ENCODE measurements around the gene PCDHGB5.
A peak's percentile ranks its signal among the peaks of the same experiment; 100 is the strongest.

- peak; percentile 63 for TF ChIP-seq CTCF (IDR thresholded peaks at IDR 0.05)
- TF ChIP-seq EZH2phosphoT487 (IDR thresholded peaks at IDR 0.05) = no peak
- TF ChIP-seq EZH2 (IDR thresholded peaks at IDR 0.05) = no peak
These were observed 47.7 kb upstream of the PCDHGB5 start, which contains the start of gene PCDHGB1 for GRCh38 chr5:141349917-141350619.

Measured in neural progenitor cell (in vitro differentiated cells).